Keratinocyte (primary cell): ENCODE results near the gene SPECC1.
"Not testable (repeated sequence)": the region's sequence is repeated elsewhere in the genome, so short reads cannot be mapped to it uniquely, and the experiment has no call there.

Experiments used
- EZH2 ChIP-seq: IDR thresholded peaks from one replicate; pipeline ENCODE4 v1.6.1; 2012; ENCODE audit warnings: inconsistent platforms, mild to moderate bottlenecking, low read length, moderate library complexity
- TF ChIP-seq, protein P1 (sequence below), 3 experiments: IDR thresholded peaks in 1 of 3; conservative IDR thresholded peaks in 1 of 3; optimal IDR thresholded peaks in 1 of 3; 2 replicates in 2 of 3; 3 replicates in 1 of 3; pipeline versions ENCODE3 to v1.5.1; 2011; ENCODE audit warnings: low read length in 3 of 3, mild to moderate bottlenecking in 3 of 3, moderate library complexity in 2 of 3, control low read depth in 1 of 3, inconsistent platforms in 1 of 3; ENCODE audit not compliant: insufficient read depth in 2 of 3; ENCODE audit errors: extremely low read depth in 1 of 3

DNA sequence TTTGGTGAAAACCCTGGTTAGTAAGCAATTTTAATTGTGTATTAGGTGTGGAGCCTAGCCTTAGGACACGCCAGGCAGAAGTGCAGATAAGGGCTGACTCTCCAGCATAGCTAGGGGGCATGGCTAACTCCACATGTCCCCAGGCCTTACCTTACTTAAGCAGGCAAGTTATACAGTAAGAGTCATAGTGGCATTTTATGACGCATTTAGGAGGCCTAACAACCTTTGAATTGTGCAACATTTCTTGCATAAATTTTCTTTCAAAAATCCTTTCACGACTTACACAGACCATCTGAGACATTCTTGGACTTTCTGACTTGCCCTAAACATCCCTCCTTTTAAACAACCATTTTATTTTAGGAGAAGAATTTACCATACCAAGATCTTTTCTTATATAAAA, 187.1 kb downstream of the SPECC1 start:
- TF ChIP-seq EZH2: not testable (repeated sequence)
- TF ChIP-seq, protein P1, sequence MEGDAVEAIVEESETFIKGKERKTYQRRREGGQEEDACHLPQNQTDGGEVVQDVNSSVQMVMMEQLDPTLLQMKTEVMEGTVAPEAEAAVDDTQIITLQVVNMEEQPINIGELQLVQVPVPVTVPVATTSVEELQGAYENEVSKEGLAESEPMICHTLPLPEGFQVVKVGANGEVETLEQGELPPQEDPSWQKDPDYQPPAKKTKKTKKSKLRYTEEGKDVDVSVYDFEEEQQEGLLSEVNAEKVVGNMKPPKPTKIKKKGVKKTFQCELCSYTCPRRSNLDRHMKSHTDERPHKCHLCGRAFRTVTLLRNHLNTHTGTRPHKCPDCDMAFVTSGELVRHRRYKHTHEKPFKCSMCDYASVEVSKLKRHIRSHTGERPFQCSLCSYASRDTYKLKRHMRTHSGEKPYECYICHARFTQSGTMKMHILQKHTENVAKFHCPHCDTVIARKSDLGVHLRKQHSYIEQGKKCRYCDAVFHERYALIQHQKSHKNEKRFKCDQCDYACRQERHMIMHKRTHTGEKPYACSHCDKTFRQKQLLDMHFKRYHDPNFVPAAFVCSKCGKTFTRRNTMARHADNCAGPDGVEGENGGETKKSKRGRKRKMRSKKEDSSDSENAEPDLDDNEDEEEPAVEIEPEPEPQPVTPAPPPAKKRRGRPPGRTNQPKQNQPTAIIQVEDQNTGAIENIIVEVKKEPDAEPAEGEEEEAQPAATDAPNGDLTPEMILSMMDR (optimal IDR thresholded peaks at IDR 0.05 in 1 of 3, IDR thresholded peaks at IDR 0.05 in 1 of 3, conservative IDR thresholded peaks at IDR 0.05 in 1 of 3; ENCODE audit: extremely low read depth in 1 of 3, insufficient read depth in 2 of 3, low read length in 3 of 3): not testable (repeated sequence)
